GM13976 (cell line): Measurements from ENCODE around the gene BEX3.
"Not testable (repeated sequence)": the region's sequence is repeated elsewhere in the genome, so short reads cannot be mapped to it uniquely, and the experiment has no call there.

Source experiments
- DNase-seq: peaks from one replicate; pipeline ENCODE4 v3.0.0; 2012; ENCODE audit warnings: low spot score
- CTCF ChIP-seq: IDR thresholded peaks from 2 replicates; pipeline ENCODE4 v1.5.1; 2012; ENCODE audit warnings: borderline replicate concordance, mild to moderate bottlenecking; ENCODE audit not compliant: insufficient read depth; ENCODE audit errors: extremely low read depth, missing control alignments, control extremely low read depth
- in situ Hi-C: fragments of 300-500 bp; cut with MboI; formaldehyde crosslinking; loops from one replicate; pipeline ENCODE4 v1.12.0; 2022; ENCODE audit warnings: low sequenced_read_pairs, mixed read lengths, inconsistent platforms; ENCODE audit not compliant: unreplicated experiment

BEX3 gene

GRCh38 chrX:103347682-103348397 lies 28.5 kb upstream of the BEX3 start:
- TF ChIP-seq CTCF = no peak
- no peak for DNase-seq
- in situ Hi-C loops = no loop called here

GRCh38 chrX:103356130-103356798 lies 20.1 kb upstream of the BEX3 start, which contains the start of gene TCEAL9:
TCEAL9 (plus strand) TSS chrX:103356506; CDS start chrX:103357685, 1,179 bp downstream.
- in situ Hi-C loops = no loop called here
- no peak for TF ChIP-seq CTCF
- no peak for DNase-seq

- TF ChIP-seq CTCF = no peak
- no peak for DNase-seq
- in situ Hi-C loops = no loop called here
Observed at GRCh38 chrX:103356858-103357257, 19.5 kb upstream of the BEX3 start.

GRCh38 chrX:103357871-103358270 lies 18.5 kb upstream of the BEX3 start:
- in situ Hi-C loops = no loop called here
- TF ChIP-seq CTCF = no peak
- no peak for DNase-seq

- in situ Hi-C loops, DNase-seq: not testable (repeated sequence)
Observed at GRCh38 chrX:103359605-103360004, 16.7 kb upstream of the BEX3 start.

- no peak for DNase-seq
- no peak for TF ChIP-seq CTCF
- in situ Hi-C loops = no loop called here
Observed at GRCh38 chrX:103360092-103360491, 16.2 kb upstream of the BEX3 start.

- in situ Hi-C loops = no loop called here
- DNase-seq = no peak
- no peak for TF ChIP-seq CTCF
Observed at GRCh38 chrX:103360916-103361315, 15.4 kb upstream of the BEX3 start.
